Activated naive CD4-positive, alpha-beta T cell treated with anti-CD3 and anti-CD28 coated beads for 36 hours (primary cell): ENCODE measurements around the gene MELTF. TPM values are rescaled to one million over a fixed set of nuclear protein-coding genes. Genes with fewer than 3 reads are reported as not detected.
A peak's percentile ranks its signal among the peaks of the same experiment; 100 is the strongest.

Experiments
- CTCF ChIA-PET: fragments of 350-600 bp; sonication (Branson Sonifier 250); formaldehyde crosslinking; loops from one replicate; lab custom pipeline; 2021; ENCODE audit warnings: antibody characterized with exemption; lab: Charles Lee
- DNase-seq: peaks from one replicate; pipeline ENCODE4 v3.0.0-alpha.2; 2020
- H3K27ac Mint-ChIP-seq: one replicate; pipeline ENCODE4 v1.8.0; 2021; ENCODE audit warnings: mild to moderate bottlenecking, mixed read lengths
- H3K27me3 Mint-ChIP-seq: one replicate; pipeline ENCODE4 v1.8.0; 2021; ENCODE audit warnings: low read depth, mixed read lengths
- H3K36me3 Mint-ChIP-seq: one replicate; pipeline ENCODE4 v1.8.0; 2021; ENCODE audit warnings: low read depth, mixed read lengths
- H3K4me1 Mint-ChIP-seq: one replicate; pipeline ENCODE4 v1.8.0; 2021; ENCODE audit warnings: low read depth, mixed read lengths
- H3K4me3 Mint-ChIP-seq: one replicate; pipeline ENCODE4 v1.8.0; 2021; ENCODE audit warnings: mild to moderate bottlenecking, moderate library complexity, mixed read lengths
- H3K9me3 Mint-ChIP-seq: one replicate; pipeline ENCODE4 v1.8.0; 2021; ENCODE audit warnings: mixed read lengths
- intact Hi-C: fragments of 100-400 bp; cut with micrococcal nuclease; formaldehyde crosslinking; loops from one replicate; pipeline ENCODE4 v1.15.1; 2023
- total RNA-seq, 2 experiments: library from RNA; stranded (reverse); gene quantifications; one replicate each; pipeline ENCODE4 v1.2.3, GENCODE V29; 2021

The MELTF gene
- total RNA-seq, 2 experiments from 2014 or later: 5.1 to 5.5 TPM

DNA sequence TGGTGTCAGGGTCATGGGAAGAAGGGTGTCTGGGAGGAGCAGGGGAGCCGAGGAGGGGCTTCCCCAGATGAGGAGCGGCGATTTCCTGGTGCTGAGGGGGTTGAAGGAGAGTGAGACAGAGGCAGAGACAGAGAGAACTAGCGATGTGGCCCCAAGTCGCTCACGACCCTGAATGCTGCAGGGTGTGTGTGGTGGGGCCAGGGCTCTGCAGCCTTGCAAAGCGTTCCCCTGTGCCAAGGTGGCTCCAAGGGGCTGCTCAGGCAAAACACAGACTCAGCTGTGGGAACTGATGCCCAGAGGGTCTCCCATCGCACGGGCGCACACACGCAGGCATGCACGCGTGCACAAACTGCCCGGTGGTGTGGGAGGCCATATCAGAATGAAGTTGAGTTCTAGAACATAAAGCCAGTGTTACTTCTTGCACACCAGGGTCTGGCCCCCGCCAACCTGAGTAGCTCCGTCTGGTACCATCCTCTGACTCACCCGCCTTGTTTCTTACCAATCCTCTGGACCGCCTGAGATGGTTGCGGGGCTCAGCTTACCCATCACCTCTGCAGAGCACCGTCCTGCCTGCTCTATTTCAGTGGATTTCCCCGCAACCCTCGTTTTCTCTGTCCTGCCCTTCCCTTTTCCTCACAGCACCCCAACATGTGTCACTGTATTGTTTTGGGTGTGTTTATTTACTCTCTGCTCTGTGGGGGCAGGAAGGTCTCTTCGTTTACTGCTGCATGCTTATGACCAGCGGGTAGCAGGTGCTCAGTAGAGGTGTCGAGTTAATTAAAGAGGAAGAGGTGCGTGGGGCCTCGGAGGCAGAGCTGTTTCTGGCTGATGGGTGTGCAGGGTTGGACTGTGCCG is 4.5 kb downstream of the MELTF start:
- H3K4me3 Mint-ChIP-seq: no peak overlapping the region

DNA sequence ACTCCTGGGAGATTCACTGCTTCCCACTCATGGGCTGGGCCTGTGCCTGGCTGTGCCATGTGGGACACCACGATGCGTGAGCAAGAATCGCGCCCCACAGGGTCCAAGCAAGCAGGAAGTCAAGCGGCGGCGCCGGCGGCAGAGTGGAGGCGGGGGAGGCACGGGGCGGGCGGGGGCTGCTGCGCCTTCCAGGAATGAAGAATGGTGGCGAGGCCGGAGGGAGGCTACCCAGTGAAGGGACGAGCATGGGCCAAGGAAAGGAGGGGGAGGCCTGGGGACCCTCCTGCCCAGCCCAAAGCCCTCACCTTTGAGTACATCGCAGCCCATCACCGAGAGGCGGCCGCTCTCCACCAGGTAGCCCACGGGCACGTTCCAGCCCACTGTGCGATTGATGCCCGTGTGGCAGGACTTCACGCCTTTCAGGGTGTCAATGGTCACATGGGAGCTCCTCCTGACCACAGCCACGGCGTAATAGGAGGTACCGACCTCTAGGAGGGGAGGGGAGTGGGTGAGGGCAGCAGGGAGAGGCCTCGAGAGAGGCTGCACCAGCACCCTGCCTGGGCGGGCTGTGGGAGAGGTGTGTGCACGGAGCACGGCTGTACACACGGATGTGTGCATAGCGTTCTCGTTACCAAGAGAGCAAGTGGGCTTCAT is 5.5 kb downstream of the MELTF start:
- Mint-ChIP-seq H3K9me3 (no peaks in the 10 kb centered on the region), H3K4me1 (peaks cover 12% of the 10 kb centered on the region), H3K27me3 (peaks cover 6% of the 10 kb centered on the region), H3K27ac (no peak overlapping the region), H3K36me3 (no peaks in the 10 kb centered on the region), H3K4me3 (peak overlapping the region; percentile 15)
- intact Hi-C loops: no loop called here
- CTCF ChIA-PET: no interaction called here
- DNase-seq: no peak

More for the DNA sequence above, 4.5 kb downstream of the MELTF start:
- Mint-ChIP-seq H3K9me3 (no peaks in the 10 kb centered on the region), H3K4me1 (peaks cover 14% of the 10 kb centered on the region), H3K27me3 (peaks cover 8% of the 10 kb centered on the region), H3K36me3 (no peaks in the 10 kb centered on the region), H3K27ac (no peak overlapping the region)
- intact Hi-C loops: no loop called here
- DNase-seq: no peak
- CTCF ChIA-PET: no interaction called here

DNA sequence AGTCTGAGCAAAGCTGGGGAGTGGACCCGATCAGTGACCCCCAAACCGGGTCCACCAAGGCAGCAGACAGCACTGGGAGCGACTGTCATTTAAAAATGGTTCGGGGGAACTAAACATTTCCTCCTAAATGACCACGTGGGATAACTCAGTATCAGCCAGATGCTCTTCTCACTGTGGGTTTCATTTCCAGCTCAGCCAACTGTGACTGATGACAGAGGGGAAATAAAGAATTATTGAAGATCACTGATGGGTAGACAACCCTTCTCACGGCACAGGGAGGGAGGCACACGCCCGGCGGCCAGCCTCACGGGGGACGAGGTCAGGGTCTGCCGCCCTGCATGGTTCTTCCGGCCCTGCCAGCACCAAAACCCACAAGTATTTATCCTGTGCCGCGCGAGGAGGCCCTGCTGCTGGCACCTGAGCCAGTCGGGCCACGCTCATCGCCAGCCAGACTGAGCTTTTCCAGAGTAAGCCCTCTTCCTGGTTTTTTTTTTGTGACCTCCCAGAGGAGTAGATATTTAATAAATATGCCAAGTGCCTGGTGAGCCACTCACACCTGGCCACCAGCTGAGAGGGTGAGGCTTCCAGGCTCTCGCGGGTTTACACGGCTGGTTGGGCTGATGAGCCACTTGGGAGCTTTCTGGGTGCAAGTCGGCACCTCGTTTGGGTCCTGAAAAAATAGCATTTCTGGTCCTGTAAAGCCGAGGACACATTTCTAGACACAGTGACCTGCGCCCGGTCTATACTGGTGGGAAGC is 6.2 kb downstream of the MELTF start:
- CTCF ChIA-PET: interaction anchor here (0.5 to 1.2 kb wide), 2 partner anchors 18 to 150 kb away, joined by 4 to 5 read pairs; no protein-coding TSS in a partner anchor
- Mint-ChIP-seq H3K4me1 (peaks cover 9% of the 10 kb centered on the region), H3K9me3 (no peaks in the 10 kb centered on the region), H3K36me3 (no peaks in the 10 kb centered on the region), H3K27ac (no peak overlapping the region), H3K27me3 (peaks cover 5% of the 10 kb centered on the region), H3K4me3 (peak overlapping the region; percentile 38)
- no peak for DNase-seq
- intact Hi-C loops: no loop called here

DNA sequence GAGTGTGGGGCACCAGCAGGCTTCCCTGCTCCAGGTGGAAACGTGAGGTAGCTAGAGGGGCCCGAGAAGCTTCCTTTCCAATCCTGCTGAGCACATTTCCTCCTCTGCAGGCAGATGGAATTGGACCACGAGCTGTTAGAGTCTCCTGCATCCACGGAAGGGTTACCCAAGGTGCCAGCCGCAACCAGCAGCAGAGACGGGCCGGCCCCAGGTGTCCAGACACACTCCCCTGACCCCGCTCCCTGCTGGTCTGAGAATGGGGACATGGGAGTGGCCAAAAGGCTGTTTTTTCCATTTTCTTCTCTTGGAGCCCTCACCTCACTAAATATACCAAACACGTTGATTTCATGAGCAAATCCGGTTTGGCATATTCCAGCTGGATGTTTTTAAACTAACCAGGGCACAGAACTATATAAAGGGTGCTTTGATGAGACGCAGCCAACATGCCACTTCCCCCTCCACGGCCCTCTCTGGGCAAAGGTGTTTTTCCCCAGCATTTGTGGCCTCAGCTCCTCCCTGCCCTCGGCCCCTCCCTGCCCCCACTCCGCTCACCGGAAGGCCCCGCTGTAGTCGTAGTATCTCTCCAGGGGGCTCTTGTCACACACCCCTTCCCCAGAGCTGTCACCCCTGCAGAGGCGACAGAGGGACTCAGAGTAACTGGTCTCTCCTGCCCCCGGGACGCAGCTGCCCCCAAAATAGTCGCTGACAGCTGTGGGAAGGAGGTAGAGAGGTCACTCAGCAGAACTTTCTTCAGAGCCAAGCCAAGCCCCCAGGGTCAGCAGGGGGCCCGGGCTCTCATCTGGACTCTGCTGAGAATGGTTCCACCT is 7.0 kb downstream of the MELTF start:
- H3K36me3 Mint-ChIP-seq: no peaks in the 10 kb centered on the region
- peaks cover 9% of the 10 kb centered on the region for H3K4me1 Mint-ChIP-seq
- no peak overlapping the region for H3K27ac Mint-ChIP-seq
- CTCF ChIA-PET: interaction anchor here (0.5 to 1.2 kb wide), 3 partner anchors 8 to 151 kb away, joined by 4 to 5 read pairs (median 4); partner anchors contain the start of gene MELTF
- intact Hi-C loops: no loop called here
- DNase-seq: no peak
- peaks cover 5% of the 10 kb centered on the region for H3K27me3 Mint-ChIP-seq
- no peaks in the 10 kb centered on the region for H3K9me3 Mint-ChIP-seq
- no peak overlapping the region for H3K4me3 Mint-ChIP-seq

DNA sequence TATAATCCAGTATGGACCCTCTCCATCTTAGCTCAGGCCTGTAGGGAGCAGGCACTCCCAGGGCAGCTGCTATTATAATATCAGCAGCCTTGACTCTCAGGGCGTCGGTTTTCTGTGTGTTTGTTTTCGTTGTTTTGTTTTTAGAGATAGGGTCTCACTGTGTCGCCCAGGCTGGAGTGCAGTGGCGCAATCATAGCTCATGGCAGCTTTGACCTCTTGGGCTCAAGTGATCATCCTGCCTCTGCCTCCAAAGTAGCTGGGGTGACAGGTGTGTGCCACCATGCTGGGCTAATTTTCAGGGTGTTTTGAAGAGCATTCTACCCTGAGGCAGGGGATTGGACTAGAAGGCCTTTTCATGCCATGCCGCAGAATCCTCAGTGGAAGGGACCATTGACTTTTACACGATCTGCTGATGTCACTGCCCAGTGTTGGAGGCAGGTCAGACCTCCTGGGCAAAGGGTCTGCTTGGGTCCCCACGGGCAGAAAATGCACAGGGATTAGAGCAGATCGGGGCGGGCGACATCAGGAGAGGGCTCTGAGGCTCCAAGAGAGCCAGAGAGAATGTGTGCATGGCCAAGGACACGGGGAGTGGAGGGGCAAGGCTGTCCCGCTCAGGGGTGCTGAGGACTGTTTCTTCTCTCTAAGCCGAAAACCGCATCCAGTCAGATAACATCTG is 7.8 kb downstream of the MELTF start:
- H3K4me1 Mint-ChIP-seq: peaks cover 9% of the 10 kb centered on the region
- H3K9me3 Mint-ChIP-seq: no peaks in the 10 kb centered on the region
- no peak for DNase-seq
- intact Hi-C loops: no loop called here
- peaks cover 5% of the 10 kb centered on the region for H3K27me3 Mint-ChIP-seq
- no peaks in the 10 kb centered on the region for H3K36me3 Mint-ChIP-seq
- H3K27ac Mint-ChIP-seq: no peak overlapping the region
- no peak overlapping the region for H3K4me3 Mint-ChIP-seq
- CTCF ChIA-PET: interaction anchor here (1.1 kb wide), 1 partner anchor 8 kb away, joined by 4 read pairs; the partner anchor contains the start of gene MELTF

DNA sequence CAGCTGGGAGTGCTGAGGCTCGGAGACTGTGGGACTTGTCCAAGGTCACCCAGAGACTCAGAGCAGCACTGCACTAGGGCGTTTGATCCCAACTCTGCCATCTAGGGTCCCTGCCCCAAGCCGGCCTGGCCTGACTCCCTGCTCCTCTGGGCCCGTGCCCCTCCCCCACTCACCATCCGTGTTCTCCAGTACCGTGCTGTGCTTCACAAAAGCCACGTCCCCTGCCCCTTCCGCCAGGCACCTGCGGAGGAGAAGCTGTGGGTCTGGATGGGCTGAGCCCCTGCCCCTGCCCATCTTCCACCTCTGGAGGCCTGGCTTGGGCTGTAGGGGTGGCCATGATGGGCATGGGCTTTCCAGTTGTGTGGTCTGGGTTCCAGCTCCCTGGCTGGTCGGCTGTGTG is 8.4 kb downstream of the MELTF start:
- Mint-ChIP-seq H3K4me1 (peaks cover 9% of the 10 kb centered on the region), H3K27ac (no peak overlapping the region), H3K36me3 (no peaks in the 10 kb centered on the region), H3K4me3 (no peak overlapping the region), H3K9me3 (no peaks in the 10 kb centered on the region), H3K27me3 (peaks cover 5% of the 10 kb centered on the region)
- DNase-seq: no peak
- CTCF ChIA-PET: interaction anchor here (1.1 kb wide), 1 partner anchor 9 kb away, joined by 4 read pairs; the partner anchor contains the start of gene MELTF
- intact Hi-C loops: no loop called here

DNA sequence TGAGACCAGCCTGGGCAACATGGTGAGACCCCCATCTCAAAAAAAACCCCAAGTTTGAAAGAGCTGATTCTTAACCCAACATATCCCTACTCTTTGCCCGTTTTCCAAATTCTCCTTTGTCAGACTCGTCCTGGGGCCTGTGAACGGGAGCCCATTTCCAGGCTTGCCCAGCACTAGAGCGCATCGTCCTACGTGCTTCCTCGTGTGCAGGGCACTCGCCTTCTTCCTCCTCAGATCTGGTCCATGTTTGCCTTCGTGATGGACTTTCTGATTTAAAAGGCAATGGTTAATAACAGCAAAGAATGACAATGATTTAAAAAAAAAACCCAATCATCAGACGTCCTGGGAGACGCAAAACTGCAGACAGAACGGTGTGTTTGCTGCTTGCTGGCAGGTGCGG is 10.1 kb downstream of the MELTF start:
- Mint-ChIP-seq H3K36me3 (no peaks in the 10 kb centered on the region), H3K27me3 (peaks cover 5% of the 10 kb centered on the region), H3K27ac (no peak overlapping the region), H3K4me3 (no peak overlapping the region), H3K9me3 (no peaks in the 10 kb centered on the region), H3K4me1 (peaks cover 9% of the 10 kb centered on the region)
- CTCF ChIA-PET: no interaction called here
- intact Hi-C loops: no loop called here
- no peak for DNase-seq

DNA sequence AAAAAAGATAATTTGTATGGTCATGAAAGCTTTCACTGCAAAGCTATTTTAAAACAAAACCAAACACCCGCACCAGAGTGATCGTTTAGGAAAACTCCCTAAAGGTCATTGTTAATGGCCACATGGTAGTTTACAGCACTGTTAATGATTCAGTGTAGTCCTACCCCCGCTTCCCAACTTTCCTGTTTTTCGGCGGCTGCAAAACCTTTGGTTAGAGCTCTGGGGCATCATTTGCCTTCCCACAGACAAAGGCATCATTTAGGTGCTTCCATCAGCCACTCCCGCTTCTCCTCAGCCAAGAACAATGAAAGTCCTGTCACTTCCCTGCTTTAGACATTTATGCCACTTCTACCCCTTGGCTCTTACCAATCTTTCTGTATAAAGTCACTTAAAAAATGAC is 10.6 kb downstream of the MELTF start:
- Mint-ChIP-seq H3K9me3 (no peaks in the 10 kb centered on the region), H3K27me3 (peaks cover 5% of the 10 kb centered on the region), H3K27ac (no peak overlapping the region), H3K36me3 (no peaks in the 10 kb centered on the region), H3K4me1 (peaks cover 9% of the 10 kb centered on the region), H3K4me3 (no peak overlapping the region)
- intact Hi-C loops: no loop called here
- no peak for DNase-seq
- CTCF ChIA-PET: interaction anchor here (3.8 kb wide), 1 partner anchor 11 kb away, joined by 14 read pairs; the partner anchor contains the start of gene MELTF

DNA sequence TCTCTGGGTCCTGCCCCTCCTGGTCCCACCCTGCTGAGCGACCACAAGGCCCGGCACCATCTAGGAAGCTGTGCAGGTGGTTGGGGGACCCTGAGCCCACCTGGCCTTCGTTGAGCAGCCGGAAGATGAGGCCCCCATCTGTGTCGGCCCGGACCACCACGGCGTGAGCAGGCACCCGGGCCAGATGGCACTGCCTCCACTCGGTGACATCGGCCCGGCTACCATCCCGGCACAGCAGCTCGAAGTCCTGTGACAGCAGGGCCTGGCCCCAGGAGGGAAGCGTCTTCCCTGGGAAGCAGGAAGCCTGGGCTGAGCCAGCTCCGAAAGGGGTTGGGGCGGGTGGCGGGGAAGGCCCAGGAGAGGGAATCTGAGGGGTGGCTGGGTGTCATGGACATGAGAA is 12.6 kb downstream of the MELTF start:
- H3K27ac Mint-ChIP-seq: no peak overlapping the region
- CTCF ChIA-PET: interaction anchor here (0.7 to 3.8 kb wide), 2 partner anchors 13 to 74 kb away, joined by 3 to 14 read pairs; partner anchors contain the start of genes MELTF and NCBP2
- no peaks in the 10 kb centered on the region for H3K36me3 Mint-ChIP-seq
- no peak overlapping the region for H3K4me3 Mint-ChIP-seq
- H3K9me3 Mint-ChIP-seq: no peaks in the 10 kb centered on the region
- DNase-seq: no peak
- H3K4me1 Mint-ChIP-seq: no peaks in the 10 kb centered on the region
- no peaks in the 10 kb centered on the region for H3K27me3 Mint-ChIP-seq
- intact Hi-C loops: no loop called here

DNA sequence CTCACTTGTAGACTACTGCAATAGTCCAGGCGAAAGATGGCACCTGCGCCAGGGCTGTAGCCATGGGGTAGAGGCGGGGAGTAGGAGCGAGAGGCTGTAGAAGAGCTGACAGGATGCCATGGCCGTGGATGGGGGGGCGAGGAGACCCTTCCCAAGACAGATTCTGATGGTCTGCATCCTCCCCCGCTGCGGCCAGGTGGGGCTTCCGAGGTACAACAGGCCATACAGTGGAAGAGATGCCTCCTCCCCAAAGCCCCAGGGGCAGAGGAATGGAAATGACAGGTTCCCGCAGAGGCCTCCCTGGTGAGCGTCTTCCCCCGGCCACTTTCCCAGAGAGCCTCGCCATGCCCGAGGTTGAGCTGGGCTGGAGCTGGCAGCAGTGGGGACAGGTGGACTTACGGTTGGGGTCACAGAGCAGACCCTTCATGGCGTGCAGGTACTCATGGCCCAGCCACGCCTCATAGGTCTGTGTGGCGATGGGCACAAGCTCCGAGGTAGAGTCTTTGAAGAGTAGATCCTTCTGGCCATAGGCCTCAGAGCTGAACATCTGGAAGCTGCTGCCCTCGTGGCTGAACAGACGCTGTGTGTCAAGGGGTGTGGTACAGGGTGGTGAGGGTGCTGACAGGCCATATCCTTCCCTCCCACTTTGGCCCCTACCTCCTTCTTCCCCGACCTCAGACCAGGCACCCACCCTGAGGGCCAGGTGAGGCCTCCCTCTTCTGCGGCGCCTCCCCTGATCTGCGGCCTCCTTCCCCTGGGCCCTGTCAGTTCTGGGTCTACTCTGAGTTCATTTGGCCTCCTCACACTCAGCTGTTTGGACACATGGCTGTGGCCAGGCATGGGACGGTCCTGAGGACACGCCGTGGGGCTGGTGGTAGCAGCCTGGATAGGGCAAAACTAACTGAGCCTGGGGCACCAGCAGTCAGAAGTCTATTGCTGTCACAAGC is 13.6 kb downstream of the MELTF start:
- H3K27me3 Mint-ChIP-seq: no peaks in the 10 kb centered on the region
- H3K27ac Mint-ChIP-seq: no peak overlapping the region
- intact Hi-C loops: no loop called here
- H3K4me1 Mint-ChIP-seq: no peaks in the 10 kb centered on the region
- no peaks in the 10 kb centered on the region for H3K9me3 Mint-ChIP-seq
- H3K4me3 Mint-ChIP-seq: no peak overlapping the region
- H3K36me3 Mint-ChIP-seq: no peaks in the 10 kb centered on the region
- CTCF ChIA-PET: interaction anchor here (0.6 to 3.8 kb wide), 3 partner anchors 14 to 100 kb away, joined by 3 to 14 read pairs (median 3); partner anchors contain the start of genes MELTF and NCBP2
- DNase-seq: no peak
